Superior temporal gyrus (tissue), 1 donor: ENCODE results near the gene TAF11L13.
"Not testable (repeated sequence)": the region's sequence is repeated elsewhere in the genome, so short reads cannot be mapped to it uniquely, and the experiment has no call there.

ENCODE experiments used
- DNase-seq: peaks from one replicate; pipeline ENCODE4 v3.0.0-alpha.2; 2016; ENCODE audit errors: extremely low spot score

TAF11L13 gene

DNA sequence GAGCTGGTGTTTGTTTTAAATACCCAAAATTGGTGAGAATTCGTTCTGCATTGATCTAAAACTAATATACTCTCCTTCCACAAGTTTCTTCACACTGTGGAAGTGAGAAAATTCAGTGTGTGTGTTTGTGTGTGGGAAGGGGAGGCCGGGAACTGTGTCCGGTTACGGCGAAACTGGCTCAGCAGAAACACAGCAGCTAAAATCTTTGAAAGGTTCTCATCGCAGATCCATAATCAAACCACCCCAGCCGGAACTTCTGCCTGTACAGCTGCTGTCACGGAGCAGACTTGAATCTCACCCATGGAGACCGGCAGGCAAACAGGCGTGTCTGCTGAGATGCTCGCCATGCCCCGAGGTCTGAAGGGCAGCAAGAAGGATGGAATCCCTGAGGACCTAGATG lies at the start of gene TAF11L13:
TAF11L13 (plus strand) TSS at position 301 of the 400 bp plus-strand sequence.
- DNase-seq = not testable (repeated sequence)

GRCh38 chr5:17585658-17586057 lies 46.2 kb upstream of the TAF11L13 start, which contains the start of gene TAF11L7:
Gene TAF11L7, minus strand, starts transcription at chr5:17585758.
- DNase-seq = not testable (repeated sequence)

DNA sequence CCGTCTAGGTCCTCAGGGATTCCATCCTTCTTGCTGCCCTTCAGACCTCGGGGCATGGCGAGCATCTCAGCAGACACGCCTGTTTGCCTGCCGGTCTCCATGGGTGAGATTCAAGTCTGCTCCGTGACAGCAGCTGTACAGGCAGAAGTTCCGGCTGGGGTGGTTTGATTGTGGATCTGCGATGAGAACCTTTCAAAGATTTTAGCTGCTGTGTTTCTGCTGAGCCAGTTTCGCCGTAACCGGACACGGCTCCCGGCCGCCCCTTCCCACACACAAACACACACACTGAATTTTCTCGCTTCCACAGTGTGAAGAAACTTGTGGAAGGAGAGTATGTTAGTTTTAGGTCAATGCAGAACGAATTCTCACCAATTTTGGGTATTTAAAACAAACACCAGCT lies 41.0 kb upstream of the TAF11L13 start, which contains the start of gene TAF11L8:
TAF11L8 (minus strand) TSS at position 101 of the 400 bp plus-strand sequence.
- not testable (repeated sequence) for DNase-seq

DNA sequence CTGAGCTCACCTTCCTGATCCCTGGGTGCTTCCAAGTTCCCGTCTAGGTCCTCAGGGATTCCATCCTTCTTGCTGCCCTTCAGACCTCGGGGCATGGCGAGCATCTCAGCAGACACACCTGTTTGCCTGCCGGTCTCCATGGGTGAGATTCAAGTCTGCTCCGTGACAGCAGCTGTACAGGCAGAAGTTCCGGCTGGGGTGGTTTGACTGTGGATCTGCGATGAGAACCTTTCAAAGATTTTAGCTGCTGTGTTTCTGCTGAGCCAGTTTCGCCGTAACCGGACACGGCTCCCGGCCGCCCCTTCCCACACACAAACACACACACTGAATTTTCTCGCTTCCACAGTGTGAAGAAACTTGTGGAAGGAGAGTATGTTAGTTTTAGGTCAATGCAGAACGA lies 37.6 kb upstream of the TAF11L13 start, which contains the start of gene TAF11L9:
TAF11L9 (minus strand) TSS at position 140 of the 400 bp plus-strand sequence.
- not testable (repeated sequence) for DNase-seq

DNA sequence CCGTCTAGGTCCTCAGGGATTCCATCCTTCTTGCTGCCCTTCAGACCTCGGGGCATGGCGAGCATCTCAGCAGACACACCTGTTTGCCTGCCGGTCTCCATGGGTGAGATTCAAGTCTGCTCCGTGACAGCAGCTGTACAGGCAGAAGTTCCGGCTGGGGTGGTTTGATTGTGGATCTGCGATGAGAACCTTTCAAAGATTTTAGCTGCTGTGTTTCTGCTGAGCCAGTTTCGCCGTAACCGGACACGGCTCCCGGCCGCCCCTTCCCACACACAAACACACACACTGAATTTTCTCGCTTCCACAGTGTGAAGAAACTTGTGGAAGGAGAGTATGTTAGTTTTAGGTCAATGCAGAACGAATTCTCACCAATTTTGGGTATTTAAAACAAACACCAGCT lies 34.2 kb upstream of the TAF11L13 start, which contains the start of gene TAF11L10:
TAF11L10 (minus strand) TSS at position 101 of the 400 bp plus-strand sequence.
- DNase-seq = not testable (repeated sequence)

DNA sequence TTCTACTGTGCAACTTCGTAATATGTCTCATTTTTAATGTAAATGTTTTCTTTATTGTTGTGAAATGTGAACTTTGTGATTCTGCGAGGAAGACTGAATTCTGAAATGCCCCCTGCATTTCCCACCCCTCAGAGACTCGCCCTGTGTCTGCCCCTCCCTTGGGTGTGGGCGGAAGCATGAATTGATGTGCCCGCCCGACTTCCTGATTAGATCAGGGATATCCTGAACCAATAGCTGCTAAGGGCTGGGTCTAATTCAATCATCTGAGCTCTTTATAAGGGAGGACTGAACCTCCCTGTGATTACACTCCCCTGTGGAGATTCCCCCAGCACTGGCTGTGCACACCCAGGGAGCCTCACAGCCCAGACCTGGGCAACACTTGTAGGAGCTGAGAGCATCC lies 28.0 kb upstream of the TAF11L13 start, which contains the start of gene TAF11L11:
TAF11L11 (plus strand) TSS at position 304 of the 400 bp plus-strand sequence.
- DNase-seq = not testable (repeated sequence)

DNA sequence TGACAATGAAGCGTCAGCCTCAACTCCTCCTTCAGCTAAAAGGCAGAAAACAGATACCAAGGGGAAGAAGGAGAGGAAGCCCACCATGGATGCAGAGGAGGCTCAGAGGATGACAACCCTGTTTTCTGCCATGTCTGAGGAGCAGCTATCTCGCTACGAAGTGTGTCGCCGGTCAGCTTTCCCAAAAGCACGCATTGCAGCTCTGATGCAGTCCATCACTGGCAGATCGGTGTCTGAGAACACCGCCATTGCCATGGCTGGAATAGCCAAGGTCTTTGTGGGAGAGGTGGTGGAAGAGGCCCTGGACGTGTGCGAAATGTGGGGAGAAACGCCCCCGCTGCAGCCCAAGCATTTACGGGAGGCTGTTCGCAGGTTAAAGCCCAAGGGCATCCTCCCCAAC lies 26.9 kb upstream of the TAF11L13 start:
- no peak for DNase-seq

DNA sequence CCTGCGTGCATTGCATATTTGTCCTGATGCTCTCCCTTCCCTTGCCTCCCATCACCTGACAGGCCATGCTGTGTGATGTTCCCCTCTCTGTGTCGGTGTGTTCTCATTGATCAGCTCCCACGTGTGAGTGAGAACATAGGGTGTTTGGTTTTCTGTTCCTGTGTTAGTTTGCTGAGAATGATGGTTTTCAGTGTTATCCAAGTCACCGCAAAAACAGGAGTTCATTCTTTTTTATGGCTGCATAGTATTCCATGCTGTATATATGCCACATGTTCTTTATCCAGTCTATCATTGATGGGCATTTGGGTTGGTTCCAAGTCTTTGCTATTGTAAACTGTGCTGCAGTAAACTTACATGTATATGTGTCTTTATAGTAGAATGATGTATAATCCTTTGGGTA lies 24.4 kb upstream of the TAF11L13 start:
- DNase-seq = not testable (repeated sequence)

GRCh38 chr5:17610092-17610491 lies 21.8 kb upstream of the TAF11L13 start, which contains the start of gene TAF11L12:
Gene TAF11L12, plus strand, starts transcription at chr5:17610392.
- not testable (repeated sequence) for DNase-seq

DNA sequence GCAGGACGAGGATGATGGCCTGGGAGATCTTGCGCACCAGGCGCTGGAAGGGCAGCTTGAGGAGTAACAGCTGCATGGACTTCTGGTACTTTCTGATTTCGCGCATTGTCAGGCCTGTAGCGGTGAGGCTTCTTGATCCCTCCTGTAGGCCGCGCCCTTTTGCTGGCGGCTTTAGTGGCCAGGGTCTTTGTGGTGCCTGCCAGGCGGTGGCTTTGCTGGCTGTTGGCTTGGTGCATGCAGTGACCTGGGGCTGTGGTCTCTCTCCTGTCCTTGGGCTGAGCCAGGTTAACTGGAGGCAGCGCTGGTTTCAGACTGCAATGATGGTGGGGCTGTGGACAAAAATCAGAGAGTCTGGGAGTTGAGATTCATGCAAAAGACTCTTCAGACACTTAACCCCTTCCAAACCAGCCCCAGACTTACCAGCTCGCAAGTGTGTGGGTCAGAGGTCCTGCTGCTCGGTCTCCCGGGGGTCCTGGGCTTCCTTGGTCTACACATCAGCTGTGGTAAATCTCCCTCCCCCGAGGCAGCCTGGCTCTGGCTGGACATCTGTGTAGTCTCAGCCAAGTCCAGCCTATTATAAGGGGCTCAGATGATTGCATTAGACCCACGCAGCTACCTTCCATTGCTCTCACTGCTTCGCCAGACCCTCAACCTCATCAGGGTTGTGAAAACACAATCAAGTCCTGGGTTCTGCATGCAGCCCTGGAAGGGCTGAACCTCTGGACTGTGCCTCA lies 16.8 kb upstream of the TAF11L13 start:
- DNase-seq = no peak

GRCh38 chr5:17619354-17619753 lies 12.5 kb upstream of the TAF11L13 start:
- no peak for DNase-seq

DNA sequence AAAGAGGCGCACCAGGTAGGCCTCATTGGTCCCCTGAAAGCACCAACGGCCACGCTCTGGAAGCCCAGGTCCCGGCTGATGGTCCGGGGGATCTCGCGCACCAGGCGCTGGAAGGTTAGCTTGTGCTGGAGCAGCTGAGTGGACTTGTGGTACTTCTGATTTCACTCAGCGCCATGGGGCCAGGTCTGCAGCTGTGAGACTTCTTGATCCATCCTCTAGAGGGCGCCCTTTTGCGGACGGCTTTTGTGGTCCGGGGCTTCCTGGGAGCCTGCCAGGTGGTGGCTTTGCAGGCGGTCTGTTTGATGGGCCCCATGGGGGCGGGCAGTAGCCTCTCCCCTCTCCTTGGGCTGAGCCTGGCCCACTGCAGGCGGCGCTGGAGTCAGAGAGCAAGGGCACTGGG lies 11.3 kb upstream of the TAF11L13 start:
- no peak for DNase-seq

DNA sequence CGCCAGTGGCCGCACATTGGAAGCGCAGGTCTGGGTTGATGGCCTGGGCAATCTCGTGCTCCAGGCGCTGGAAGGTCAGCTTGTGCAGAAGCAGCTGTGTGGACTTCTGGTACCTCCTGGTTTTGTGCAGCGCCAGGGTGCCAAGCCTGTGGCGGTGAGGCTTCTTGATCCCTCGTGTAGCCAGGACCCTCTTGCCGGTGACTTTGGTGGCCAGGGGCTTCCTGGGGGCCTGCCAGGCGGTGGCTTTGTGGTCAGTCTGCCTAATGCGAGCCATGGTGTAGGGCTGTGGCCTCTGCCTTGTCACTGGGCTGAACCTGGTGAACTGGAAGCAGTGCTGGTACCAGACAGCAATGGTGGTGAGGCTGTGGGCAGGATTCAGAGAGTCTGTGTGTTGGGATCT lies 6.2 kb upstream of the TAF11L13 start:
- no peak for DNase-seq

- DNase-seq = no peak
These were observed 2.3 kb downstream of the TAF11L13 start, which contains the start of gene TAF11L14 for GRCh38 chr5:17634160-17634559. Gene TAF11L14, plus strand, starts transcription at chr5:17634460.

- not testable (repeated sequence) for DNase-seq
These were observed 17.3 kb downstream of the TAF11L13 start for GRCh38 chr5:17649232-17649631.

DNA sequence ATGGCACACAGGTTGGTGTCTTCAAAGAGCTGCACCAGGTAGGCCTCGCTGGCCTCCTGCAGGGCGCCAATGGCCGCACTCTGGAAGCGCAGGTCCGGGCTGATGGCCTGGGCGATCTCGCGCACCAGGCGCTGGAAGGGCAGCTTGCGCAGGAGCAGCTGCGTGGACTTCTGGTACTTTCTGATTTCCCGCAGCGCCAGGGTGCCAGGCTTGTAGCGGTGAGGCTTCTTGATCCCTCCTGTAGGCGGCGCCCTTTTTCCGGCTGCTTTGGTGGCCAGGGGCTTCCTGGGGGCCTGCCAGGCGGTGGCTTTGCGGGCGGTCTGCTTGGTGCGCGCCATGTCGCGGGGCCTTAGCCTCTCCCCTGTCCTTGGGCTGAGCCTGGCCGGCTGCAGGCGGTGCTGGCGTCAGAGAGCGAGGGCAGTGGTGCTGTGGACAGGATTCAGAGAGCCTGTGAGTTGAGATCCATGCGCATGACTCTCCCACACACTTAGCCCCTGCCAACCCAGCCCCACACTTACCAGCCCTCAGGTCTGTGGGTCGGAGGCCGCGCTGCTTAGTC lies 23.4 kb downstream of the TAF11L13 start:
- not testable (repeated sequence) for DNase-seq

- DNase-seq = no peak
These were observed 24.0 kb downstream of the TAF11L13 start for GRCh38 chr5:17655921-17656320.

- no peak for DNase-seq
These were observed 31.3 kb downstream of the TAF11L13 start for GRCh38 chr5:17663182-17663581.

GRCh38 chr5:17665836-17666235 lies 33.9 kb downstream of the TAF11L13 start:
- no peak for DNase-seq

- DNase-seq = no peak
These were observed 34.9 kb downstream of the TAF11L13 start for GRCh38 chr5:17666726-17667235.

DNA sequence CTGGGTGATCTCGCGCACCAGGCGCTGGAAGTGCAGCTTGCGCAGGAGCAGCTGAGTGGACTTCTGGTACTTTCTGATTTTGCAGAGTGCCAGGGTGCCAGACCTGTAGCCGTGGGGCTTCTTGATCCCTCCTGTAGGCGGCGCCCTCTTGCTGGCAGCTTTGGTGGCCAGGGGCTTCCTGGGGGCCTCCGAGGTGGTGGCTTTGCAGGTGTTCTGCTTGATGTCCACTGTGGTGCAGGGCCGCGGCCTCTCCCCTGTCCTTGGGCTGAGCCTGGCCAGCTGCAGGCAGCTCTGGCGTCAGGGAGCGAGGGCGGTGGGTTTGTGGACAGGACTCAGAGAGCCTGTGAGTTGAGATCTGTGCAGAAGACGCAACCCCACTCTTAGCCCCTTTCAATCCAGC lies 38.5 kb downstream of the TAF11L13 start:
- no peak for DNase-seq

- no peak for DNase-seq
These were observed 47.0 kb downstream of the TAF11L13 start for GRCh38 chr5:17678751-17679324.
